GM12892 (cell line): Measurements from ENCODE around the gene ALDH1A1.

ENCODE experiments used
- DNase-seq: peaks from one replicate; pipeline ENCODE4 v3.0.0; 2011; ENCODE audit not compliant: insufficient read length
- FAIRE-seq: peaks from 2 replicates; lab custom pipeline; 2011; peaks lifted over from hg19 to GRCh38; lab: Jason Lieb, UNC
- POLR2A ChIP-seq: IDR thresholded peaks from 2 replicates; pipeline ENCODE4 v1.6.1; 2011; ENCODE audit warnings: low read depth, low read length, control low read depth
- POLR2AphosphoS5 ChIP-seq: IDR thresholded peaks from 2 replicates; pipeline ENCODE4 v1.6.1; 2011; ENCODE audit warnings: low read depth, low read length, control low read depth
- TAF1 ChIP-seq: IDR thresholded peaks from 2 replicates; pipeline ENCODE4 v1.6.1; 2011; ENCODE audit warnings: low read depth, mild to moderate bottlenecking, control low read depth, low read length, borderline replicate concordance

ALDH1A1 gene

DNA sequence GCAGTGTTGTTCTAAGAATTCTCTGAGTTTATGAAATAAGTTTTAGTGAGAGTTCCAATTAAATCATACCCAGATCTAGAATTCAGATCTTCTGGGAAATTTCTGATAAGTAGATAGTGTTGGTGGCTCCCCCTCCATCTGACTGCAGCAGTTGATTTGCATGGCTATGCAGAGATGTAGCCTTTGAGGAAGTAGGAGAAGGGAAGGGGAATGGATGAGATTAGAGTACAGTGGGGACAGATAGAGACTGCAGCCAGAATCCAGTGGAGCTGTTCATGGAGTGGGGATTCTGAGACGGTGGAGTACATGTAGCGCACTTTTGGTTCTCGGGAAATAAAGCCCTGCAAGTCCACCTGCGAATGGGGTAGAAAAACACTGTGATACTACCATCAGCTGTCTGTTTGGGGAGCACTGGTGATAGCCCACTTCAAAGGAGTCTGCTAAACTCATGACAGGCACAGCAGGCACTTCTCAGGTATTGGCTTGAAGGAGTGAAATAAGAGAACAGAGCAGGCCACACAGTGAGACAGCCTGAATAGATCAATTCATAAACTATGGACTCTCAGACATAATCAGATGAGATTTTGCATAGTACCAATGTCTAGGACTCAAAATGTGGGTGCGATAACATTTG lies 96.8 kb downstream of the ALDH1A1 start:
- FAIRE-seq: no peak
- TF ChIP-seq POLR2AphosphoS5: no peak
- no peak for TF ChIP-seq TAF1
- no peak for TF ChIP-seq POLR2A

GRCh38 chr9:72855321-72855720 lies 97.5 kb downstream of the ALDH1A1 start:
- TF ChIP-seq POLR2A (no peak), POLR2AphosphoS5 (no peak), TAF1 (no peak)
- DNase-seq (no peak), FAIRE-seq (no peak)

More for the DNA sequence above, 96.8 kb downstream of the ALDH1A1 start:
- no peak for DNase-seq
